DND-41 (cell line): ENCODE data around the gene TTF1.

Experiments
- EZH2 ChIP-seq: IDR thresholded peaks from 3 replicates; pipeline ENCODE4 v1.6.1; 2012; ENCODE audit warnings: borderline replicate concordance, low read depth, mild to moderate bottlenecking, moderate library complexity, low read length, inconsistent platforms; ENCODE audit not compliant: severe bottlenecking
- TF ChIP-seq, protein P1 (sequence below): IDR thresholded peaks from 2 replicates; pipeline ENCODE4 v1.5.1; 2012; ENCODE audit warnings: borderline replicate concordance, low read length, moderate library complexity, mild to moderate bottlenecking; ENCODE audit not compliant: poor library complexity, severe bottlenecking; ENCODE audit errors: extremely low read depth

DNA sequence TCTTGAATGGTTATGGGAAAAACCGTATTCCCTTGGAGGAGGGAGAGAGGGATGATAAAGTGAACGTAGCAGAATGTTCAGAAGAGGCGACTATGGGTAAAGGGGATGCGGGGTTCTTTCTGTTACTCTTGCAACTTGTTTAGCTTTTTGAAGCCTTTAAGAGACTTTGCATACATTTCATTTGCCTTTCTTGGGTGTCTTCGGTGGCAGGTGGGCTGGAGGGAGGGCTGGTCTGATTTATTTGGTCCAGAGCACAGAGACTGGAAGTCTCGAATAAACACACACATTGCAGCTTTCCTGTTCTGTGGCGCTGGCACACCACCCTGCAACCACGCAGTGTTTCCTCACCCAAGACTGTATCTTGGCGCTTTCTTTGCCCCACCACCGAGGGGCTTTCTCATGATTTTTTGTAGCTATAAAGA, 23.2 kb downstream of the TTF1 start:
- TF ChIP-seq, protein P1, sequence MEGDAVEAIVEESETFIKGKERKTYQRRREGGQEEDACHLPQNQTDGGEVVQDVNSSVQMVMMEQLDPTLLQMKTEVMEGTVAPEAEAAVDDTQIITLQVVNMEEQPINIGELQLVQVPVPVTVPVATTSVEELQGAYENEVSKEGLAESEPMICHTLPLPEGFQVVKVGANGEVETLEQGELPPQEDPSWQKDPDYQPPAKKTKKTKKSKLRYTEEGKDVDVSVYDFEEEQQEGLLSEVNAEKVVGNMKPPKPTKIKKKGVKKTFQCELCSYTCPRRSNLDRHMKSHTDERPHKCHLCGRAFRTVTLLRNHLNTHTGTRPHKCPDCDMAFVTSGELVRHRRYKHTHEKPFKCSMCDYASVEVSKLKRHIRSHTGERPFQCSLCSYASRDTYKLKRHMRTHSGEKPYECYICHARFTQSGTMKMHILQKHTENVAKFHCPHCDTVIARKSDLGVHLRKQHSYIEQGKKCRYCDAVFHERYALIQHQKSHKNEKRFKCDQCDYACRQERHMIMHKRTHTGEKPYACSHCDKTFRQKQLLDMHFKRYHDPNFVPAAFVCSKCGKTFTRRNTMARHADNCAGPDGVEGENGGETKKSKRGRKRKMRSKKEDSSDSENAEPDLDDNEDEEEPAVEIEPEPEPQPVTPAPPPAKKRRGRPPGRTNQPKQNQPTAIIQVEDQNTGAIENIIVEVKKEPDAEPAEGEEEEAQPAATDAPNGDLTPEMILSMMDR: no peak
- TF ChIP-seq EZH2: no peak
